Brain microvascular endothelial cell (primary cell): ENCODE data around the gene TRABD2A.
"Not testable (repeated sequence)": the region's sequence is repeated elsewhere in the genome, so short reads cannot be mapped to it uniquely, and the experiment has no call there.

Experiments
- DNase-seq: peaks from one replicate; pipeline ENCODE4 v3.0.0-alpha.2; 2020
- H3K27ac ChIP-seq: fragments of 250-450 bp; sonication (Bioruptor Pico); 2 replicates; pipeline ENCODE4 v1.5.1; 2020; ENCODE audit warnings: mild to moderate bottlenecking, moderate library complexity
- H3K27me3 ChIP-seq: fragments of 250-450 bp; sonication (Bioruptor Pico); replicated peaks from 2 replicates; pipeline ENCODE4 v1.5.1; 2020; ENCODE audit warnings: mild to moderate bottlenecking
- H3K36me3 ChIP-seq: fragments of 250-450 bp; sonication (Bioruptor Pico); replicated peaks from 2 replicates; pipeline ENCODE4 v1.5.1; 2020; ENCODE audit warnings: mild to moderate bottlenecking
- H3K4me3 ChIP-seq: 2 replicates; pipeline ENCODE4 v1.5.1; 2011; ENCODE audit warnings: low read depth, mild to moderate bottlenecking, control low read depth, low read length, moderate library complexity
- CTCF ChIP-seq: IDR thresholded peaks from 2 replicates; pipeline ENCODE4 v1.5.1; 2011; ENCODE audit warnings: low read depth, mild to moderate bottlenecking, moderate library complexity, low read length, control low read depth, inconsistent platforms; ENCODE audit errors: missing control alignments
- in situ Hi-C: cut with HindIII; loops from 2 replicates; pipeline ENCODE4 v1.10.0; 2017; ENCODE audit warnings: low sequenced_read_pairs, low pct_ligation_motif_present

Gene TRABD2A

GRCh38 chr2:84776011-84776410 is 104.9 kb downstream of the TRABD2A start:
- DNase-seq = peak; percentile 5
- in situ Hi-C loops = no loop called here
- TF ChIP-seq CTCF = no peak

GRCh38 chr2:84773562-84773961 is 107.3 kb downstream of the TRABD2A start:
- DNase-seq, H3K36me3 ChIP-seq, in situ Hi-C loops, H3K27me3 ChIP-seq, H3K4me3 ChIP-seq, H3K27ac ChIP-seq: not testable (repeated sequence)

More at GRCh38 chr2:84776011-84776410, 104.9 kb downstream of the TRABD2A start:
- Histone ChIP-seq H3K27ac (no peak overlapping the region), H3K4me3 (no peak overlapping the region), H3K27me3 (no peaks in the 10 kb centered on the region), H3K36me3 (no peaks in the 10 kb centered on the region)
